Hypothalamus (tissue), 51 donors: ENCODE results near the gene ESRP2.
A peak's percentile ranks its signal among the peaks of the same experiment; 100 is the strongest.

ENCODE experiments used
- DNase-seq, 51 donors: peaks; one replicate each; lab custom pipeline; 2025; lab: John Stamatoyannopoulos, UW

Gene ESRP2

DNA sequence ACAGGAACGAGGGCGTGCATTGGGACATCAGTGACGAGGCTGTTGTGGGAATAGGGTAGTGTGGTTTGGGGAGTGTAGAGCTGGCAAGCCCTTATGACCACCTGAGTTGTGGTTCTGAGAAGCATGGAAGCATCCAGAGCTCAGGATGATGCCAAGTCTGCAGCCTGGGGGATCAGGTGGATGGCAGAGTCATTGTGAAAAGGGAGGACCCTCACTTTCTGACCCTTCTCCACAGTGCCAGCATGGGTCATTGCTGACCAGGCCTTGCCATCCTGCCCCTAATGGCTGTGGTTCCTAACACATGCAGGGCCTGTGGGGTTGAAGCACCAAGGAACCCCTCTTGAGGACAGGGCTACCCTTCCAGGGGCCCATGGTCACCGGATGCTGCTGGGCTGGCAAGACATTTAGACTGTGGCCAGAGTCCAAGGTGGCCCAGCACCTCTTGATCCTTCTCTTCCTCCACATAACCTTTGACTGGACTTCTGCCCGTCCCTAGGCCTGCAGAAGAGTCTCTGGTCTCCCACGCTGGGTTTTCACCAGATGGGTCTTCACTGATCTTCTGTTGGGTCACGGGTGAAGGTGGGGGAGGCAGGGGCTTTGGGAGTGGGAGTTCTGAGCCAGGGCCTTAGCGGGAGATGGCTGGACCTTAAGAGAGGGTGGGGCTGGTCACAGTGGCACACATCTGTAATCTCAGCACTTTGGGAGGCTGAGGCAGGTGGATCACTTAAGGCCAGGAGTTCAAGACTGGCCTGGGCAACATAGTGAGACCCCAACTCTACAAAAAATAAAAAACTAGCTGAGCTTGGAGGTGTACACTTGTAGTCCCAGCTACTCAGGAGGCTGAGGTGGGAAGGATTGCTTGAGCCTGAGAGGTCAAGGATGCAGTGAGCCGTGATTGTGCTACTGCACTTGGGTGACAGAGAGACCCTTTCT is 7.3 kb upstream of the ESRP2 start:
- DNase-seq = no peak

DNA sequence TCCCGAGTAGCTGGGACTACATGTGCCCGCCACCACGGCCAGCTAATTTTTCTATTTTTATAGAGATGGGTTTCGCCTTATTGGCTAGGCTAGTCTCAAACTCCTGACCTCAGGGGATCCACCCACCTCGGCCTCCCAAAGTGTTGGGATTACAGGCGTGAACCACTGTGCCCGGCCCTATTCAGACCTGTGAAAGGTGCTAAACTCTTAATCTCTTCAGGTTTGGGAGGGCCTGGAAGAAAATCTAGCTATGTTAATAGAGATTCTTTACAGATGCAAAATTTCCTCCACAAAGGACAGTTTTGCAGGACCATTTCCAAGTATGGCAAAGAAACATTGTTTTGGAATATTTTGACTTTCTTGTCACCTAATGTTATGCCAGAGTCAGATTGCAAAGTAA is 6.2 kb upstream of the ESRP2 start:
- no peak for DNase-seq

DNA sequence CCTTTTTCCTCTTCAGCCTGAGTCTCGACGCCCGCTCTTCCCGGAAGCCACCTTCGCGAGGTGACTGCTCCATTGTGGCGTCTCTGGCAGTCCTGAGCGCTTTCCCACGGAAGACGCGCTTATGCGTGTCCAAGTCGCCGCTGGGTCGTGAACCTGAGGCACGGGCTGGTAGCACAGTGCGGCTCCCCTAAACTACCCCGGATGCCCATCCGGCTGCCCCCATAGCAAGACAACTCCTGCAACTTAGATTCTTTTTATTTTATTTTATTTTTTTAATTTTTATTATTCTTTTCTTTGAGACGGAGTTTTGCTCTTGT is 2.1 kb upstream of the ESRP2 start:
- DNase-seq = no peak

DNA sequence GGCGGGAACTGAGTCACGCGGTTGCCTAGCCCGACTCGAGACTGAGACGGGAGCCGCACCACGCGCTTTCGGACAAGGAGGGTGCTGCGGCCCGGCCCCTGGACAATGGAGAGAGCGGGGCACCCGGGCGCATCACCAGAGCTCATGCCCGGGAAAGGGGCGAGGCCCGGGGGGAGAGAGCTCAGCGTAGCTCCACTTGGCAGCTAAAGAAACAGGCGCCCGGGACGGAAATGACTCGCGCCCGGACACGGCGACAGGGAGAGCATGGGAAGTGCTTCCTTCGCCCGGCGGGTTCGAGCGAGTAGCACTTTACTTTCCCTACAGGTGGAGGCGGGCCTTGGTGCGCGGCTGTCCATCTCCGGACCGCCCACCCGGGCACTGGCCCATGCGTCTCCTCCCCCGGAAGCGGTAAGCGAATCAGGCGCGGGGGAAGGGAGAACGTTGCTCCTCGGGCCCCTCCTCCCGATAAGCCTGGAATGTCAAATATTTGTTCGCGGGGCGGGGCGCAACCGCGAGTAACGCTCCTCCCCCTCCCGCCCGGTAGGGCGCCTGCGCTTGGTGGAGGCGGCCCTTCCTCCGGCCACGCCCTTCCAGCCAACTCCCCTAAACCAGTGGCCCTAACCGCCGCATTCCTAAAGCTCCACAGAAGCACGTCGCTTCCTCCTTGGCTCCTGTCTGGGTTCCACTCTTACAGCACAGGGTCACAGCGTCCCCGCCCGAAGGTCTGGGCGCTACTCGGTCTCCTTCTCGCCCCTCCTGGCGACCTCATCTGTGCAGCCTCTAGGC is 1.5 kb upstream of the ESRP2 start:
- peak; percentile 37 to 96 (median 88) for DNase-seq

DNA sequence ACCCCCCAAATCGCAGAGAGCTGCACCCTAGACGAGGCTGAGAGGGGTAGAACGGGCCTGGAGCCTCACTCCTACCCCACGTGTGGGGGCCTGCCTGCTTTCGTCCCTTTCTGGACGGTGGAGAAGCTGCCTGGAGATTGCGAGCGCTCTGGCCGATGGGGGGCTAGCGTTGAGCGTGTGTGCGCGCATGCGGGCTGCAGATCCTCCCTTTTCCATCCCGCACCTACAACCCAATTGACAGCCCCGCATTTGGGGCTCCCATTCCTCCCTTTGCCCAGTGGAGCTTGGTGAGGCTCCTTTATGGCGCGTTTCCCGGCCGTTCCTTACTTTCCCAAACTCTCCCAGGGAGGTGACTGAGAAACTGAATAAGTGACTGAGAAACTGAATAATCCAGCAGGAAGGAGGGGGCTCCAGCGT is 907 bp upstream of the ESRP2 start:
- DNase-seq = peak in 5 of 51 donors; percentile 7 to 79 (median 41)

DNA sequence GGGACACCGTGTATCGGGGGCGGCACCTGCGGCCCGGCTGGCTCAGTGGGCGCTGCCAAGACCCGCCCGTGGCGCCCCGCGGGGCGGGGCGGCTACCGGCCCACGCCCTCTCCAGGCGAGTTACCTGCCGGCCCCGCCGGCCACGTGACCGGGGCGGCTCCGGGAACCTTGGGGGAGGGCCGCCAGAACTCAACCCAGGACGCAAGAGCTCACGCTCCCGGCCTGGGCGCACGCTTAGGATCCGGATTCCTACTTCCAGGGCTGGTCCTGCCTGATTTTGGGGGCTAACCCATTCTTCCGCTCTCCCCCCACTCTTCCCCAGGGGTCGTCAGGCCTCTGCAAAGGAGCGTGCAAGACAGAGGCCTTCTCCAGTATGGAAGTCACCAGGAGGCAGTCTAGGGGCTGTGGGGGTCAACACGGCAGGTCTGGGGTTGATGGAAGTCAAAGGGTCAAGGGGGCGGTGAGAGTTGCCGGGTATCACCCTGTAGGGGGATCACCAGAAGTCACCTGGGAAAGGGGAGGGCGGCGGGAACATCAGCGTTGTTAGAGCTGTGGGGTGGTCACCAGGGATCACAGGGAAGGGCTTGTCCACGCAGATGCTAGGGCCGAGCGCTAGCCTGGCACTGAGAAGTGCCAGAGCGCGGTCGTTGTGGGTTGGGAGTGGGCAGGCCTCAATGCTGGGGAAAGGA is 354 bp upstream of the ESRP2 start:
- no peak for DNase-seq

DNA sequence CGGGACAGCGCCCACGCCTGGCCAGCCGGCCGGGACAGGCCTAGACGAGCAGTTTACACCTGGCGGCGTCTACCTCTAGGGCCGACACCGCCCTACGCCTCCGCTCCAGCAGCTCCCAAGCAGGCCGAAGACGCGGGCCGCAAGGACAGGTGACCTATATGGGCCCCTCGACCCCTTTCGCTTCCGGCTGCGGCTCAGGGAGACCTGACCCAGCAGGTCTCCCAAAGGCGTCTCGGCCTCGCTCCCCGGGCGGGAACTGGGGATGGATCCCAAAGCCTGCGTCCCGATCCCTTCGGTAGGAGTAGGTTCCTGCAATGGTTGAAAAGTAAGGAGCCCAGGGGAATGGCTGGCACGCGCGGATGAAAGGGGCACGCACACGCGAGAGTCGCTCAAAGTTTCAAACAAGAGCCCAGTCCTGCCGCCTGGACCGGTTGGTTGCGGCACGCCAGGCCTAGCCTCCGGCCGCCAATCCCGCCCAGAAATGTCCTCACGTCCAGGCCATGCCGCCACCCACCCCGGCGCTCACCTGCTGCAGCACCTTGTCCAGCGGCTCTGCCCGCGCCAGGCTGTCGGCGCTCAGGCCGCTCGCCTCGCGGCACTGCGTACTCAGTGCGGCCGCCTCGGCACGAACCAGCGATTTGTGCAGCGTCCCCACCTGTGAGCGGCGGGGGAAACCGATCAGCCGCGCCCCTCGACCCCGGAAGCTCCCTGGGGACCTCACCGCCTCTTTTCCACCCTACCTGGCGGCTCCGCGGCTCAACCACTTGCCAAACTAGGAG is 630 bp downstream of the ESRP2 start:
- DNase-seq = no peak

DNA sequence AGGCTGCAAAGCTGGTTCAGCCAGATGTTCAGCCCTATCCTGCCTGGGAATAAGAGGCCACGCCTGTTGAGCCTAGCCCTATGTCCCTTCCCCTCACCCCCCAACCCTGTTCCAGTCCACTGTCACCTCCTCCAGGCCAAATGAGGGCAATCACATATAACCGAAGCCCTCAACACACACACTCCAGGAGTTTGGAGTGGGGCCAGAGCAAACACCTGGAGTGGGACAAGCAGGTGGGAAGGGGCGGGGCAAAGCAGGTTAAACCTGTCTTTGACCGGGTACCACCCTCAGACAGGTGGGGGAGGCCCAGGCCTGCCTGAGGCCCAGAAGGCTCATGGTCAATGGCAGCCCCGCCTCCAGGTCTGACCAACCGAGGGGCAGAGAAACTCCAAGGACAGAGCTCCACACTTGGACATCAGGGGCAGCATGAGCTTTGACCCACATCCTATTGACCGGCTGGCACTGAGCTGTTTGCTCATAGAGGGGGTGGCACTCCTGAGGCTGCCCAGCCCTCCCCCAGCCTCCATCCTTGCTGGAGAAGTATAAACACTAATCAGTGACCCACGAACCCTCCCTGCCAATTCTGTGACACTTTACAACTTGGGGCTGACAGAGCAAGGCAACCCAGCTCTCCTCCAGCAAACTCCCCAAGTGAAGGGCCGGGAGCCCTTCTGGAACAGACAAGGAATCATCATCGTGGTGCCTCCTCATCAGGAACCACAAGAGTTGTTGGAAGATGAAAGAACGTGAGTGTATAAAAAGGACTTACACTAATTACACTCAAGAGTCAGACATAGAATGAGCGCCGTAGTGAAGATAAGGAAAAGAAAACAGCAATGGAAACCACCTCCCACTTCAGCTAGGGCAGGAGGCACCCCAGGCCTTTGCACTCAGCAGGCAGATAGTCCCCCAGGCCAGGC is 1.5 kb downstream of the ESRP2 start:
- no peak for DNase-seq

DNA sequence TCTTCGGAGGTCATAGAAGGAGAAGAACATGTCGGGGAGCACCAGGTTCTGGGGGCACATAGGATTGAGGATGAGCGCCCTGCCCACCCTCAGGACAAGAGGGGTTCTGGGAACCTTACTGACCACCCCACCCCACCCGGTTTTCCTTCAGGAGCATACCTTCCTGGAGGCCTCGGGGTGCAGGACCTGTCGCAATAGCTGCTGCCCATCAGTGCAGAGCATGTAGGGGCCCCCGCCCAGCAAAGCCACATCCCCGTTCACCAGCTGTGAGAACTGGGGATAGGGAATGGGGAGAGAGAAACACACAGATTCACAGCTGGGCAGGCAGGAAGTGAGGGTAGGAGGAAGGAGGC is 2.1 kb downstream of the ESRP2 start:
- DNase-seq = no peak

DNA sequence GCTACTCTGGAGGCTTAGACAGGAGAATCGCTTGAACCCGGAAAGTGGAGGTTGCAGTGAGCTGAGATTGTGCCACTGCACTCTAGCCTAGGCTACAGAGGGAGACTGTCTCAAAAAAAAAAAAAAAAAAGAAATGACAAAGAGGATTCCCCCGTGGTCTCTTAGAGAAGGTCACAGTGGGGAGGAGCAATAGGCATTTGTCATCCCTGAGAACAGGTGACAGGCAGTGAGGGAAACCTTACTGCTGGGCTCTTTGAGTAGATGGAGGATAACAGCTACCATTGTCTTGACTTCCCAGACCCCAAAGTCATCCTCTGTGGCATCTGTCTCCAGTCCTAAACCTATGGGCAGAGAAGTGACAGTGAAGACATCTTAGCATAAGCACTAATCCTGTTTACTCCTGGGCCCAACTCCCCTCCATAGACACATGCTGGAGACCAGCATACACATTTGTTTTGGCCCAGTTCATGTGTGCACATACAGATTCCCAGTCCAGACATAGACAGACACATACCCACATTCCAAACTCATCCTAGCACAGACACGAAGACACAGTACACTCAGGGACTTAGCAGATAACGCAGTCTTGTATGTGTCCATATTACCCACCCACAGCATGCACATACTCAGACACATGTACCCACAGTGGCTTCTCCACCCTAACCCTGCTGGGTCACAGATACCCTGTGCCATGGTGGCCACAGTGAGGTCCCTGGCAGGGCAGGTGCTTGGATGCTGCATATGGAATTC is 2.7 kb downstream of the ESRP2 start:
- no peak for DNase-seq

DNA sequence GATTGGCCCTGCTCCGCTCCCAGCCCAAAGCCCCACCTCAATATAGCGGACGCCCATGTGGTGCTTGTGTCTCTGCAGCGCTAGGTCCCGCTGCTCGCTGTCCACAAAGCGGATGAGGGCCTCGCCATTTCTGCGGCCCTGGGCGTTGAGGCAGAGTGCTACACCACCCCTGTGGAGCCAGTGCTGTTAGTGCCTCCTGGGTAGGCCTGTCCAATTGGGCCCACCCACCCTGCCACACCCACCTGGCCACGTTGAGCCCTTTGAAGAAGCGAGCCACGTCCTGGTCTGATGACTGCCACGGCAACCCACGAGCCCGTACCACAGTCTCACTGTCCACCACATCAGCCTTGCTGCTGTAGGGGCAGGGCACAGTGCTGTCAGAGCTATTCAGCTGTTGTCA is 3.6 kb downstream of the ESRP2 start:
- no peak for DNase-seq

DNA sequence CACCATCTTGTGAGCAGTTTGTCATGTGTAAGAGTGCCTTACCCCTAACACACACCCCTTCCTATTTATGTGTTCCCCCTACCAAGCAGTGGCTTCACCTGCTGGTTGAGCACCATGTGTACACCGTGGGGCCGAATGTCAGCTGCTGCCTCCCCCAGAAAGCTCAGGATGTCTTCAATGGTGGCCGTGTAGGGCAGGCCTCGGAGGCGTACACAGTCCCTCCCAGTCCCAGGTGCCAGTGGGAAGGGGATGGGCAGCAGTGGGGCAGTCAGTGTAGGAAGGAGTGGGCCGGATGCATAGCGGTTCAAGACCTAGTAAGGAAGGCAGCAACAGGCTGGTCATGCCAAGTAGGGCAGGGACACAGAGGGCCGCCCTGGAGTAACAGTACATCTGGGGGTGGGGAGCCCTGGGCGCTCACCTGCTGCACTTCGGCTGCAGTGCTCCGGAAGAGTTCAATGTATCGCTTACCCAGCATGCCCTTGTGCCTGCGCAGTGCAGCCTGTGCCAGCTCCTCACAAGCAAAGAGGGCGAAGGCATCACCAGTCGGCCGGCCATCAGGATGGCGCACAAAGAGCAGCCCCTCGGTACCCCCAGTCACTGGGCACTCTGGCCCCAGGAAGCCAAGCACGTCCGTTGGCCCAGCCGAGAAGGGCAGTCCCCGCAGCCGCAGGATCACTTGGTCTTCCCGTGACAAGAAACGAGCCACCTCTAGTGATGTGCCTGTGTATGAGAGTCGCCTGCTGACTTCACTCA is 4.4 kb downstream of the ESRP2 start:
- no peak for DNase-seq

DNA sequence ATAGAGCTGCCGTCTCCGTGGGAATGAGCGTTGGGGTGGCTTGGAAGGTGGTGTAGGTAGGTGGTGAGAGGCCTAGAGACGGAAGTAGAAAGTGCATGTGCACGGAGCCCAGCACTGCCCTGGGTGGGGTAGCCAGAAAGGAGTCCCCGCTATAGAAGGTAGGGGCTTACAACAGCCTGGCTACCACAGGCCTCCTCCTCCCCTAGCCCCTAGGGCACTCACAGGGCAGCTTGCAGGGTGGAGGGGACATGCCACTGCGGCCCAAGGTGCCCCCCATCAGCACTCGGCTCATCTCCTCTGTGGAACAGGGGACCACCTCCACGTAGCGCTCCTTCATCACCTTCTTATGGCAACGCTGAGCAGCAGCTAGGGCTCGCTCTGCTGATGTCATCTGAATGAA is 5.0 kb downstream of the ESRP2 start:
- no peak for DNase-seq

DNA sequence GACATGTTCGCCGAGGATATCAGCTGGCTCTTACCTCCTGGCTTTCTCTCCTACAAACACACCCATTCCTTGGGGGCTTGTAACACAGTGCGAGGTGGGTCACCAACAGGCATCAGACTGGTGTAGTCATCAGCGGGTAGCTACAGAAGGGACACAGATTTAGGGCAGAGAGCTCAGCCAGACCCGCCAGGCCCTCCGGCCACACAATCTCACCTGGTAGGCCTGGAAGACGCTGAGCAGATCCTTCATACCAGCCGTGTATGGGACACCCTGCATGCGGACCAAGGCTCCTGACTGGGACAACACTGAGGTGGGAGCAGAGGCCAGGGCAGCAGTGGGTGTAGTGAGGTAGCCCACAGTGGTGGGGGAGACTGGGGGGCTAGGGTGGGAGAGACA is 5.8 kb downstream of the ESRP2 start:
- no peak for DNase-seq

DNA sequence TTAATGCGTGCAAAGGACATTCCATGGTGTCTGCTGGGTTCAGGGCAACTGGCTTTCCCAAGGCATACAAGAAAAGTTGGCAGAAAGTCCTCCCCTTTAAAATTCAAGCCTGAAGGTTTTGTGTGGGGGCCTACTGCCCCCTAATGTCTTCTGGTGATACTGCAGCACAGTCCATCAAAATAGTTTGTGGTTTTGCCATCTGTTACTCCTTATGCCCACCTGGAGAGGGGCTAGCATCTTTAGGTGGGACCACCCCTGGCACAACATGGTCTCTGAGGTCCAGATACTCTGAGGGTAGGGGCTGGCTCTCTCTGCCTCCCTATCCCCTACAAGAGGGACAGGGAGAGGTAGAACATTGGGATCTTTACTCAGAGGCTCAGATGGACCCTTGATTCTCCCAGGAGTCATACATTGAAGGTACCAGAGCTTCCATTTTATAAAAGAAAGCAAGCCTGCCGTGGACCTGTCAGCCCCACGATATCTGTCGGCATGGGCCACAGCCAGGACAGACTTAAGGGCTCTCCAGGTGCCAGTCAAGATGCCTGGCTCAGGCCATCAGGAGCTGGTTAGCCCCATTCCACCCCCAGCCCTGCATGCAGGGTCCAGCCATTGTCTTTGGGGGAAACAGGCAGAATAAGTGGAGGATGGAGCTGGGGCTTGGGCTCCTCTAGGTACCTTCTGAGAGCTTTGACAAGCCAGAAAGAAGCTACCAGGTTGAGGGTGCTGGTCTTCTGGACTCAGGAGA is 6.3 kb downstream of the ESRP2 start:
- peak in 21 of 51 donors; percentile 6 to 68 (median 25) for DNase-seq

DNA sequence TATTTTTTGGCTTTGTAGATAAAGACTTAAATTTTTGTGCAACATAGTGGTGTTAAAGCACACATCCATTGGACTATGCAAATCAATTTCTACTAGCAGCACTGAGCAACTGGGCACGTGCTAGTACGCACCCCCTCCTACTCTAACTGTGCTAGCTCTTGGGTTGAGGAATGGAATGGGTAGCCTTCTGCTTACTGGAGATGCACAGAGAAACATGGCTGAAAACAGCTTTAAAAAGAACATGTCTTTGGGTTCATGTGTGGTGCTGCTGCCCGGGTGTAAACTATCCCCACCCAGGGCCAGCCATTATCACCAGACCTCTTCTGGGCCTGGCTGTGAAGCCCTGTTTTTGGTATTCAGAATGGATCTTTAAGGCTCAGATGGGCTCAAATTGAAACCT is 7.3 kb downstream of the ESRP2 start:
- no peak for DNase-seq

DNA sequence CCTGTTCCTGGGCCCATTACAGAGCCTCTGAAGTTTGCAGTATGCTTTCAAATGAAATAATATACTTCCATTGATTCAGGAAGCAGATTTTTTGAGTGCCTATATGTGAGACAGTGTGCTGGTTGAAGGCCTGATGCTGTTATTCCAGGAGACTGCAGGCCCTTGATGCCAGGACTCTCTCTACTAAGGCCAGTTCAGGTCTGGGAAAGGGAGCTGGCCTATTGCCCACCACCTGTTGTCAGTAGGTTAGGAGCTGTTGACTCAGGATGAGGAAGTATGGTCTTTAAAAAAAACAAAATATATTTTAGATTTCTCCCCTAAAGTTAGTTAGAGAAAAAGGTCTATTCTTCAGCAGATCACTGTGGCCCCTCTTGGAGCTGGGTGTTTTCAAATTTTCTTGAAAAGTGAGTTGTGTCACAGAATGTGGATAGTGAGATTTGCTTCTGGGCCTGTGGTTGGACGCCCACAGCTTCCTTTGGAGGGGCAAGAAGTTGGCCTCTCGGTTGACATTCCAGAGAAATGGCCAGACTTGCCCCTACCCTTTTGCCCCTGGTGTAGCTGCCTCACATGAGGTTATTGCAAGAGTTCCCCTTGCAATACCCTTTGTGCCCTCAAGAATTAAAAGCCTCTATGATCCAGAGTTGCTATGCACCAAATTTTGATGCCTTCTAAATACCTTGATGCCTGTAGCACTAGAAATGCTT is 7.9 kb downstream of the ESRP2 start:
- no peak for DNase-seq
